KBM-7 (cell line): ENCODE data around the gene MAGI2.

Experiments
- DNase-seq: peaks from one replicate; pipeline ENCODE4 v3.0.0-alpha.2; 2015
- in situ Hi-C: fragments of 300-500 bp; cut with MboI; formaldehyde crosslinking; loops from 2 replicates; pipeline ENCODE4 v1.14.3; 2020; ENCODE audit warnings: low sequenced_read_pairs, low pct_unique_long_range_greater_than_20kb, mixed read lengths

The MAGI2 gene

DNA sequence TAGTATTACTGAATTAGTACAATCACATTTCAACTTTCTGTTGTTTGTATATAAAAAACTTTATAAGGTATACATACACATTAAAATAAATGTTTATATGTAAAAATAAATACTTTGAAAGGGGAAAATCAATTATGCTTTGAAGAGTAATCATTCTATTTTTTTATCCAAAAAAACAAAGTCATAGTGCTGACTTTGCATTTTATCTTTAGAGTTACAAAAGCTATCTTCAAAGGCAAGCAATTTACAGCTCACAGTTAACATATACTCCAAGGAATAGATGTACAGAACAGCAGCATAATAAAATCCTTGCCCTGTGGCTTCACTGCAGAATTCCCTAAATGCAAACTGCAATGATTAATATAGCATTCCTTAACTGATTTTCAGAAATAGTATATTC is 53.2 kb downstream of the MAGI2 start:
- in situ Hi-C loops, result no loop called here
- no peak for DNase-seq

DNA sequence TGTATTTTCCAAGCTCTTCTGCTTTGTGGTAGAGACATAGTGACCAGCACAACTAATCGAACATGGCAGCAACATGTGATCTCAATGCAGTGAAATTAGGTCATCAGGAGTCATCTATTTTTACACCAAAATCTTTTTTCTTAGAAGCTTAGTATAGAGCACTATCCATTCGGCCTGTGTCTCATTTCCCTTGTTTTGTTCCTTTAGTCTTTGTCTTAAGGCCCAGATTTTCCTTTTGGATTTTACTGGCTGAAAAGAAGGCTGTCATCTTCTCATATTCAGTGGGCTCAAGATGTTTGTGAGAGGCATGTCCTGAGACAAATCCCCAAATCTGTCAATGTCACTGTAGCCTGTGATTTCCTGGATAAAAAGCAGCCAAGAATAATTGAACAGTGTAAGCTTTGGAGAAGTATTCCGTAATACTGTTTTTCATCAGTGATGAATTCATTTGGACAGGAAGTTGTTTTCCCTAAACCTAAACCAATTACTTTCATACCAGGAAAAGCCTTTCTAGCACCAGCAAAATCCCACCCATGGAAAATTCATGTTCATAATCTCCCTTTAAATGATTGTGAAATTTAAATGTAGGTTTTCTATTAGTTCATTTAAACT is 55.2 kb downstream of the MAGI2 start:
- in situ Hi-C loops, result no loop called here
- no peak for DNase-seq

- no peak for DNase-seq
- in situ Hi-C loops, result no loop called here
Observed at GRCh38 chr7:79386688-79387422, 66.6 kb downstream of the MAGI2 start.

DNA sequence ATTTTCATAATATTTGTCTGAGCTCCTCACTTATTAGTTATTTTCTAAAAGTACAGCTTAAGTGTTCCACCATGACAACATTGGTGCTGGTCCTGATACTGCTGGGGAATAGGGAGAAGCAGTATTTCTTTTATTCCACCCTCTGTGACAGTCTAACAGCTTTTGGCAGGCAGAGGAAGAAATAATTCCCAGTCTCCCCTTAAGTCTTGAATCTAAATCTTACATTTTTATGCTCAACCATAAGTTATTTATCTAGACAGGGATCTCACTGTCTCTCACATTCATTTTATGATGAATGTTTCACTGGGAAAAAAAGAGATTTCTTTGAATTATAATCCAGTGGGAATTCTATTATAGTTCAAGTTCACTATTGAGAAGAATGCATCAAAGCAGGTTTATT is 71.5 kb downstream of the MAGI2 start:
- no peak for DNase-seq
- in situ Hi-C loops, result no loop called here

DNA sequence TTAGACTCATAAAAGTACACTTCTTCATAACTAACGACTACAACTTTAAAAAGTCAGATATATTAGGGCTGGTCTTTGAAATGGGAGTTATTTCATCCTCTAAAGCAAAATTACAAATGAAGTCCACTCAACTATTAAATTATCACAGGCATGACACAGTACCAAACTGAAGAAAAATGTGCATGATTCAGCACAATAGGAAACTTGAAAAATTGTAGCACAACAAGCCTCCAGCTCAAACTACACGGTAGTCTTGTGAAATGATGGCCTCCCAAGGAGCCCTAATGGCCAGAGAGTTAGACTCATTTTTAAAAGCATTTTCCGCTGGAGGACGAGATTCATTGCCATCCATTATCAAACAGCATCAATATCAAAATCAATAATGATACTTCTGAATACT is 76.4 kb downstream of the MAGI2 start:
- DNase-seq, result no peak
- in situ Hi-C loops, result no loop called here

GRCh38 chr7:79376299-79377025 is 77.0 kb downstream of the MAGI2 start:
- DNase-seq, result no peak
- in situ Hi-C loops, result no loop called here

- peak; percentile 1 for DNase-seq
- in situ Hi-C loops, result no loop called here
Observed at GRCh38 chr7:79361214-79361613, 92.3 kb downstream of the MAGI2 start.

DNA sequence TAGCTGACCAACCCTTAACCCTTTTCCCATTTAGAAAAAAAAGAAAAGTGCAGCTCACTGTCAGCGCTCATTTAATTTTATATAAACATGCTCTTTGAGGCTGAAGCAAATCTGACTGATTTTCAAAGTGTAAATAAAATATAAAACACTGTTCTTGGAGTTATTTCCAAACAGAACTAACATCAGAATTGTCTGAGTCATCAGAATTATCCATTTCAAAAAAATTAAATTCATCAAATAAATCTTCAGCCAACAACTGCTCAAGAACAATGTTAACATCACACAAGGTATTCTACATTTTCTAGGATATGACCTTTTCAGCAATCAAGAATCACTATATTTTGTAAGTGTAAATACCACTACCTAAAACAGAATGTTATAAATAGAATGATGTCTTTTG is 93.6 kb downstream of the MAGI2 start:
- no peak for DNase-seq
- in situ Hi-C loops, result no loop called here

DNA sequence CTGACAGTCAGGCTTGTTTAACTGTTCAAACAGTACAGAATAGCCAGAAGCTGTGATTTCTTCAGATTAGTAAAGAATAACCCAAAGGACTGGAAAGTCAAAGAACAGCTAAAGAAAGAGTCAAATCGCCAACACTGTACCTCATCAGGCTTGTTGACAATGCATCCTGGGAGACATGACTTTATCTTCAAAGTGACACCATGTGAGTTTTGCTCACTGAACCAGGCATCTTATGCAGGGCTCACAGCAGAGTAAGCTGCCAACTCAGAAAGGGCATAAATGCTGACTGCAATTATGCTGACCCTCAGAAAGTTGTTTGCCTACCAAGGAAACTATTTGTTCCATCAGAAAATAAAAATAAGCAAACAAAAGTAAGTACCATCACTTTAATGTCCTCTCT is 96.4 kb downstream of the MAGI2 start:
- no peak for DNase-seq
- in situ Hi-C loops, result no loop called here

DNA sequence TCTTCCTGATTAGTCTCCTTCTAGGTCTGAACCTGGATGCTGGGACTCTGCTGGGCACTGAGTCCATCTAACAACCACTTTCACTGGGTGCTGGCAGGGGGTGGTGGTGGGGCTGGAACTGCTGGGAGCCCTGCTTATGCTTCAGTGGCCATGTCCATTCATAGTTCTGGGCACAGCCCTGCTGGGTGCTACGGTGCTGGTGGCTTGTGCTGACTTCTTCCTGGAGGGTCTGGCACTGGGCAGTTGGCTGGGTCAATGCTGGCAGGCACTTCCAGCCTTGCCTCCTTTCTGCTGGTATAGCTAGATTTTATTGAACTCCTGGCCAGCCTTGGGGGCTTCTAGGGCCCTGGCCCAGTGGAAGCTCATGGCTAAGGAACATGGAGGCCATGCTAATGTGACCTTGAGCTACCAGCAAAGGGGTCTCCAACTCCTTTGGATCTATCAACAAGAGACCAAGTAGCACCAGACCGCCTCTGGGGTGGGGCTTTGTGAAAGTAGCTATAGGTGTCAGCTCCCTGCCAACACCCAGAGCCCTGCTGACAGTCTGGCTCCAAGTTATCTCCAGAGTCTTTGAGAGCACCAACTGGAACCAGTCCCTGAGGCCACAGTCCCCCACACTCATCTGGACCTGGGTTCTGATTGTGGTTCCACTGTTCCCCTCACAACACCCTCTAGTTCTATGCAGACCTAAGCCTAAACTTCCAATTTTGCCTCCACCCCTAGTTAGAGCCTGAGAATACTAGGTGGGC is 99.6 kb downstream of the MAGI2 start:
- no peak for DNase-seq
- in situ Hi-C loops, result no loop called here

- no peak for DNase-seq
- in situ Hi-C loops, result no loop called here
Observed at GRCh38 chr7:79352323-79352722, 101.1 kb downstream of the MAGI2 start.

DNA sequence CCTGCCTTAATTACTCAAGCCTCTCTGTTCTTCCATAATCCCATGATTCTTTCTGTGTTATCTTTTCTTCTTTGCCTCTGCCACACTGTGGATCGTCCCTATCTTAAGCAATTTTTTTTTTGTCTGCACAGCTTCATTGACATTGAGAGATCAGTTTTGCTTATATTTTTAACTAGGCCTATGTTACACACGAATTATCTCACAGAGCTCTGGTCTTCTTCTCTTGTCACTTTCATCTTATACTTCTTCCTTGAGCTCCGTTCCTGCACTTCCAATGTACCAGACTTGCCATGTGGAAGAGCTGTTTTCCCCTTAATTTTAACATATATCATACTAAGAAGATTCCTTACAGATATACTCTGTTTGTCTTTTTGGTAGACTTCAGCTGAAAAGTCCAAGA is 106.1 kb downstream of the MAGI2 start:
- no peak for DNase-seq
- in situ Hi-C loops, result no loop called here

GRCh38 chr7:79341902-79342301 is 111.6 kb downstream of the MAGI2 start:
- in situ Hi-C loops, result no loop called here
- DNase-seq, result no peak

- DNase-seq, result no peak
- in situ Hi-C loops, result no loop called here
Observed at GRCh38 chr7:79340212-79340611, 113.3 kb downstream of the MAGI2 start.

- in situ Hi-C loops, result no loop called here
- DNase-seq, result no peak
Observed at GRCh38 chr7:79339208-79339925, 114.1 kb downstream of the MAGI2 start.

- in situ Hi-C loops, result no loop called here
Observed at GRCh38 chr7:79337717-79338116, 115.8 kb downstream of the MAGI2 start.

GRCh38 chr7:79334841-79335240 is 118.6 kb downstream of the MAGI2 start:
- in situ Hi-C loops, result no loop called here
- DNase-seq, result no peak

More at GRCh38 chr7:79337717-79338116, 115.8 kb downstream of the MAGI2 start:
- DNase-seq, result no peak

DNA sequence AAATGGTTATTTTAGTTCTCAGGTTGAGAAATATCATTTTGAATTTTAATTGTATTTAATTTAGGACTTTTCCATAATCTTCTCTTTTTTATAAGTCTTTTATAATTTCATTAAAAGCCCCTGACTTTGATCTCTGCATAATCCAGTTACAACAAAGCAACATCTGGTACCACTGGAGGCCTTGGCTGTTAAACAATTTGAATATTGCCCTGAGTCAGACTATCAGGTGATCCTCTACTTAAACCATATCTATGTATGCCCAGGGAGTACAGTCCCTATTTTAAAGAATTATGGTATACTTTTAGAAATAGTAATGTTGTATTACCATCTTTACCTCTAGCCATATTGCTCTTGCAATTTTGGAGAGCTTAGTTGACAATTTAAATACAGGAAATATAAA is 119.1 kb downstream of the MAGI2 start:
- no peak for DNase-seq
- in situ Hi-C loops, result no loop called here

DNA sequence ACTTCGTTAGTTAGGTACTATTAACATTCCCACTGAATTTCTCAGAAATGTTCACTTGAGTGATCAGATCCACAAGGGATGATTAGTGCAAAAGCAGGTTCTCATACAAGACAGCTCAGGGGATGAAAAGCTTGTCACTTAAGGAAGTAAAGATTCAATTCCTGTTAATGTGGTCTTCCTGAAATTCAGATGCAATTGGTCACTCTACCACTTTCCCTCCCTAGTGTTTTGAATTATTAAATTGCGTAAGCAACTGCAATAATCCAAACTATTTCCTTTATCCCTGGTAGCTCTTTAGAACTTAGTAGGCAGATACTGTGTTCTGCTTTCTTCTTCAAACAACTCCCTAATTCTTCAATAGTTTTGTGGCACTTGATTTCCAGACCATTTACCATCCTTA is 121.4 kb downstream of the MAGI2 start:
- DNase-seq, result no peak
- in situ Hi-C loops, result no loop called here
